Activated effector memory CD4-positive, alpha-beta T cell treated with Interleukin-2 at 50 U/mL for 16 hours (primary cell): Measurements from ENCODE around the gene ZNF112.
"Not testable (repeated sequence)": the region's sequence is repeated elsewhere in the genome, so short reads cannot be mapped to it uniquely, and the experiment has no call there.

Experiments used
- DNase-seq: peaks from one replicate; pipeline ENCODE4 v3.0.0-alpha.2; 2020

Gene ZNF112

GRCh38 chr19:44356383-44357111 is at the start of gene ZNF112:
ZNF112 (minus strand) TSS chr19:44356680; CDS start chr19:44340539, 16,141 bp downstream.
- DNase-seq: no peak

GRCh38 chr19:44401139-44402115 is 44.9 kb upstream of the ZNF112 start, which contains the start of gene ZNF285:
ZNF285 (minus strand) TSS chr19:44401608; CDS start chr19:44397213, 4,395 bp downstream.
- DNase-seq: peak; percentile 31

GRCh38 chr19:44389268-44389667 is 32.8 kb upstream of the ZNF112 start:
- not testable (repeated sequence) for DNase-seq

- DNase-seq: no peak
Measured at GRCh38 chr19:44374789-44375188, 18.3 kb upstream of the ZNF112 start.

GRCh38 chr19:44371815-44372480 is 15.5 kb upstream of the ZNF112 start:
- no peak for DNase-seq

- no peak for DNase-seq
Measured at GRCh38 chr19:44367024-44367423, 10.5 kb upstream of the ZNF112 start.

GRCh38 chr19:44346556-44346955 is 9.9 kb downstream of the ZNF112 start:
- no peak for DNase-seq

- DNase-seq: no peak
Measured at GRCh38 chr19:44345959-44346358, 10.5 kb downstream of the ZNF112 start.

- no peak for DNase-seq
Measured at GRCh38 chr19:44344255-44344654, 12.2 kb downstream of the ZNF112 start.

- no peak for DNase-seq
Measured at GRCh38 chr19:44341794-44342193, 14.7 kb downstream of the ZNF112 start.

GRCh38 chr19:44334639-44335038 is 21.8 kb downstream of the ZNF112 start:
- not testable (repeated sequence) for DNase-seq

GRCh38 chr19:44332145-44332544 is 24.3 kb downstream of the ZNF112 start:
- DNase-seq: no peak

- DNase-seq: no peak
Measured at GRCh38 chr19:44315883-44316282, 40.6 kb downstream of the ZNF112 start.

GRCh38 chr19:44313231-44313630 is 43.2 kb downstream of the ZNF112 start:
- no peak for DNase-seq

GRCh38 chr19:44308011-44308410 is 48.5 kb downstream of the ZNF112 start:
- DNase-seq: no peak

GRCh38 chr19:44306283-44306682 is 50.2 kb downstream of the ZNF112 start:
- DNase-seq: no peak

GRCh38 chr19:44305457-44305856 is 51.0 kb downstream of the ZNF112 start:
- no peak for DNase-seq

- DNase-seq: peak; percentile 62
Measured at GRCh38 chr19:44304659-44305193, 51.8 kb downstream of the ZNF112 start, which contains the start of gene ZNF235. ZNF235 (minus strand) TSS chr19:44305025; CDS start chr19:44303404, 1,621 bp downstream.

GRCh38 chr19:44303976-44304568 is 52.4 kb downstream of the ZNF112 start:
- no peak for DNase-seq

- no peak for DNase-seq
Measured at GRCh38 chr19:44303320-44303719, 53.2 kb downstream of the ZNF112 start.

GRCh38 chr19:44284968-44285367 is 71.5 kb downstream of the ZNF112 start:
- no peak for DNase-seq

GRCh38 chr19:44282846-44283245 is 73.6 kb downstream of the ZNF112 start:
- DNase-seq: no peak
